ENCODE results near the gene IPCEF1.

DNA sequence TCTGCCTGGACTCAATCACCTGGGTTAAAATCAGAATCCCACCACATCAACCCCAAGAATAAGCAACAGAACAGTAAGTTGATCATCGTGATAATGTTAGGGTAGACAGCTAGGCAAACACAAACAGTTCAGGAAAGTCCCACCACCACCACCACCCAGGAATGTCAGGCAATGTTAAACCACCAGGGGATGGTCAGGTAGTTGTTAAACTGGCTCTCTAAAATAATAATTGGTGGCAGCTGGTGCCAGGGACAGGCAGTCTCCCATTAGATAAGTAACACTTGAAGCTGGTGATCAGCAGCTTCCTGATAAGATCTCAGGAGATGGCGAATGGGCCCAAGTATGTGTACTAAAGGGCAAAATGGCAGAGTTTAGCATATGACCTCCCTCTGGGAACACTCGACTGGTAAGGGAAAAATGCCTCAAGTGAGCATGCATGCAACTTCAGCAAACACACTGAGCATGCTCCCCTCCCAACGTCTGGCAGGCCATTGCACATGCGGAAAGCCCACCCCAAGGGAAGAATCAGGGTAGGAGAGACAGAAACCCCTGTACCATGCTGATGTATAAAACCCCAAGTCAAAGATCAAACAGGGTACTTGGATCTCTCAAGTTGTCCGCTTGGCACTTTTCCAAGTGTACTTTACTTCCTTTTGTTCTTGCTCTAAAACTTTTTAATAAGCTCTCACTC, 66.6 kb downstream of the IPCEF1 start:
- TF ChIP-seq, protein P1, sequence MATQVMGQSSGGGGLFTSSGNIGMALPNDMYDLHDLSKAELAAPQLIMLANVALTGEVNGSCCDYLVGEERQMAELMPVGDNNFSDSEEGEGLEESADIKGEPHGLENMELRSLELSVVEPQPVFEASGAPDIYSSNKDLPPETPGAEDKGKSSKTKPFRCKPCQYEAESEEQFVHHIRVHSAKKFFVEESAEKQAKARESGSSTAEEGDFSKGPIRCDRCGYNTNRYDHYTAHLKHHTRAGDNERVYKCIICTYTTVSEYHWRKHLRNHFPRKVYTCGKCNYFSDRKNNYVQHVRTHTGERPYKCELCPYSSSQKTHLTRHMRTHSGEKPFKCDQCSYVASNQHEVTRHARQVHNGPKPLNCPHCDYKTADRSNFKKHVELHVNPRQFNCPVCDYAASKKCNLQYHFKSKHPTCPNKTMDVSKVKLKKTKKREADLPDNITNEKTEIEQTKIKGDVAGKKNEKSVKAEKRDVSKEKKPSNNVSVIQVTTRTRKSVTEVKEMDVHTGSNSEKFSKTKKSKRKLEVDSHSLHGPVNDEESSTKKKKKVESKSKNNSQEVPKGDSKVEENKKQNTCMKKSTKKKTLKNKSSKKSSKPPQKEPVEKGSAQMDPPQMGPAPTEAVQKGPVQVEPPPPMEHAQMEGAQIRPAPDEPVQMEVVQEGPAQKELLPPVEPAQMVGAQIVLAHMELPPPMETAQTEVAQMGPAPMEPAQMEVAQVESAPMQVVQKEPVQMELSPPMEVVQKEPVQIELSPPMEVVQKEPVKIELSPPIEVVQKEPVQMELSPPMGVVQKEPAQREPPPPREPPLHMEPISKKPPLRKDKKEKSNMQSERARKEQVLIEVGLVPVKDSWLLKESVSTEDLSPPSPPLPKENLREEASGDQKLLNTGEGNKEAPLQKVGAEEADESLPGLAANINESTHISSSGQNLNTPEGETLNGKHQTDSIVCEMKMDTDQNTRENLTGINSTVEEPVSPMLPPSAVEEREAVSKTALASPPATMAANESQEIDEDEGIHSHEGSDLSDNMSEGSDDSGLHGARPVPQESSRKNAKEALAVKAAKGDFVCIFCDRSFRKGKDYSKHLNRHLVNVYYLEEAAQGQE (IDR thresholded peaks at IDR 0.05; ENCODE audit: borderline replicate concordance) = no peak
- TF ChIP-seq, protein P2, sequence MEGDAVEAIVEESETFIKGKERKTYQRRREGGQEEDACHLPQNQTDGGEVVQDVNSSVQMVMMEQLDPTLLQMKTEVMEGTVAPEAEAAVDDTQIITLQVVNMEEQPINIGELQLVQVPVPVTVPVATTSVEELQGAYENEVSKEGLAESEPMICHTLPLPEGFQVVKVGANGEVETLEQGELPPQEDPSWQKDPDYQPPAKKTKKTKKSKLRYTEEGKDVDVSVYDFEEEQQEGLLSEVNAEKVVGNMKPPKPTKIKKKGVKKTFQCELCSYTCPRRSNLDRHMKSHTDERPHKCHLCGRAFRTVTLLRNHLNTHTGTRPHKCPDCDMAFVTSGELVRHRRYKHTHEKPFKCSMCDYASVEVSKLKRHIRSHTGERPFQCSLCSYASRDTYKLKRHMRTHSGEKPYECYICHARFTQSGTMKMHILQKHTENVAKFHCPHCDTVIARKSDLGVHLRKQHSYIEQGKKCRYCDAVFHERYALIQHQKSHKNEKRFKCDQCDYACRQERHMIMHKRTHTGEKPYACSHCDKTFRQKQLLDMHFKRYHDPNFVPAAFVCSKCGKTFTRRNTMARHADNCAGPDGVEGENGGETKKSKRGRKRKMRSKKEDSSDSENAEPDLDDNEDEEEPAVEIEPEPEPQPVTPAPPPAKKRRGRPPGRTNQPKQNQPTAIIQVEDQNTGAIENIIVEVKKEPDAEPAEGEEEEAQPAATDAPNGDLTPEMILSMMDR (IDR thresholded peaks at IDR 0.05; ENCODE audit: poor library complexity, severe bottlenecking) = no peak
- no peak for TF ChIP-seq EP300 (conservative IDR thresholded peaks at IDR 0.05; ENCODE audit: poor library complexity, severe bottlenecking)
- TF ChIP-seq EZH2 (IDR thresholded peaks at IDR 0.05; ENCODE audit: borderline replicate concordance, insufficient read depth, low read length, poor library complexity, severe bottlenecking) = no peak
- no peak for TF ChIP-seq POLR2AphosphoS5 (IDR thresholded peaks at IDR 0.05)
- TF ChIP-seq TAF1 (IDR thresholded peaks at IDR 0.05; ENCODE audit: low read depth) = no peak
- no peak for TF ChIP-seq SMC3 (conservative IDR thresholded peaks at IDR 0.05; ENCODE audit: poor library complexity)
